Skeletal muscle tissue (tissue), 4 donors: ENCODE measurements around the gene IQGAP1. TPM values are rescaled to one million over a fixed set of nuclear protein-coding genes. Genes with fewer than 3 reads are reported as not detected.
"Not testable (repeated sequence)": the region's sequence is repeated elsewhere in the genome, so short reads cannot be mapped to it uniquely, and the experiment has no call there.

ENCODE experiments used
- H3K27ac ChIP-seq: one replicate; pipeline ENCODE4 v1.7.0; 2013; ENCODE audit warnings: mild to moderate bottlenecking, low read depth, low read length, inconsistent platforms
- H3K27me3 ChIP-seq, 3 donors: one replicate each; pipeline ENCODE4 v1.7.0; 2013; ENCODE audit warnings: low read length in 3 of 3; ENCODE audit not compliant: control insufficient read depth in 3 of 3, insufficient read depth in 3 of 3
- H3K36me3 ChIP-seq, 3 donors: one replicate each; pipeline ENCODE4 v1.7.0; 2013; ENCODE audit warnings: low read length in 3 of 3; ENCODE audit not compliant: control insufficient read depth in 3 of 3, insufficient read depth in 3 of 3
- H3K4me1 ChIP-seq, 3 donors: one replicate each; pipeline ENCODE4 v1.7.0; 2013; ENCODE audit warnings: low read length in 3 of 3, mild to moderate bottlenecking in 3 of 3; ENCODE audit not compliant: control insufficient read depth in 3 of 3, insufficient read depth in 3 of 3
- H3K4me3 ChIP-seq, 3 donors: one replicate each; pipeline ENCODE4 v1.7.0; 2013; ENCODE audit warnings: low read length in 3 of 3
- H3K9ac ChIP-seq, 3 donors: one replicate each; pipeline ENCODE4 v1.7.0; 2013; ENCODE audit warnings: low read length in 3 of 3, mild to moderate bottlenecking in 3 of 3, moderate library complexity in 2 of 3, low read depth in 1 of 3
- H3K9me3 ChIP-seq, 3 donors: one replicate each; pipeline ENCODE4 v1.7.0; 2013; ENCODE audit warnings: low read length in 3 of 3; ENCODE audit not compliant: control insufficient read depth in 3 of 3
- total RNA-seq: library from RNA; depleted of rRNA; stranded (reverse); fragments of >200 nt; gene quantifications from one replicate; pipeline ENCODE4 v1.2.3, GENCODE V29; 2014
- donor health status: Osteomylitis.

The IQGAP1 gene
- total RNA-seq, 1 donor from 2014 or later: 104 TPM

- Histone ChIP-seq H3K4me3 (no peak overlapping the region), H3K9ac (peak overlapping the region in 1 of 3 donors; percentile 33), H3K4me1 (peaks cover 37 to 38% (median 38%) of the 10 kb centered on the region in 3 donors), H3K27ac (peak overlapping the region; percentile 32), H3K27me3 (no peaks in the 10 kb centered on the region), H3K9me3 (no peaks in the 10 kb centered on the region), H3K36me3 (no peaks in the 10 kb centered on the region)
Measured at GRCh38 chr15:90405055-90405607, 17.1 kb downstream of the IQGAP1 start.

GRCh38 chr15:90407336-90407735, 19.3 kb downstream of the IQGAP1 start:
- H3K36me3 ChIP-seq: no peaks in the 10 kb centered on the region
- H3K27ac ChIP-seq: peak overlapping the region; percentile 32
- no peak overlapping the region for H3K4me3 ChIP-seq
- H3K9ac ChIP-seq: no peak overlapping the region
- H3K27me3 ChIP-seq: no peaks in the 10 kb centered on the region
- H3K4me1 ChIP-seq: peaks cover 20 to 26% (median 23%) of the 10 kb centered on the region in 3 donors
- no peaks in the 10 kb centered on the region for H3K9me3 ChIP-seq

GRCh38 chr15:90407871-90408317, 19.9 kb downstream of the IQGAP1 start:
- no peaks in the 10 kb centered on the region for H3K27me3 ChIP-seq
- no peaks in the 10 kb centered on the region for H3K36me3 ChIP-seq
- H3K27ac ChIP-seq: no peak overlapping the region
- no peak overlapping the region for H3K9ac ChIP-seq
- peak overlapping the region in 1 of 3 donors; percentile 46 for H3K4me3 ChIP-seq
- peaks cover 22 to 30% (median 23%) of the 10 kb centered on the region in 3 donors for H3K4me1 ChIP-seq
- no peaks in the 10 kb centered on the region for H3K9me3 ChIP-seq

- no peak overlapping the region for H3K4me3 ChIP-seq
- H3K36me3 ChIP-seq: no peaks in the 10 kb centered on the region
- no peaks in the 10 kb centered on the region for H3K9me3 ChIP-seq
- no peak overlapping the region for H3K9ac ChIP-seq
- no peak overlapping the region for H3K27ac ChIP-seq
- no peaks in the 10 kb centered on the region for H3K27me3 ChIP-seq
- peaks cover 25 to 35% (median 29%) of the 10 kb centered on the region in 3 donors for H3K4me1 ChIP-seq
Measured at GRCh38 chr15:90408657-90409056, 20.6 kb downstream of the IQGAP1 start.

- not testable (repeated sequence) for H3K27me3 ChIP-seq, H3K9ac ChIP-seq, H3K36me3 ChIP-seq, H3K9me3 ChIP-seq, H3K27ac ChIP-seq, H3K4me3 ChIP-seq
- peaks cover 28 to 37% (median 36%) of the 10 kb centered on the region in 3 donors for H3K4me1 ChIP-seq
Measured at GRCh38 chr15:90409587-90409986, 21.5 kb downstream of the IQGAP1 start.

GRCh38 chr15:90410316-90410715, 22.3 kb downstream of the IQGAP1 start:
- not testable (repeated sequence) for H3K4me3 ChIP-seq, H3K36me3 ChIP-seq, H3K9me3 ChIP-seq, H3K27ac ChIP-seq, H3K27me3 ChIP-seq, H3K9ac ChIP-seq
- H3K4me1 ChIP-seq: peaks cover 29 to 40% (median 40%) of the 10 kb centered on the region in 3 donors

- no peaks in the 10 kb centered on the region for H3K36me3 ChIP-seq
- no peaks in the 10 kb centered on the region for H3K9me3 ChIP-seq
- peaks cover 31 to 35% (median 35%) of the 10 kb centered on the region in 3 donors for H3K4me1 ChIP-seq
- H3K9ac ChIP-seq: no peak overlapping the region
- H3K4me3 ChIP-seq: no peak overlapping the region
- no peak overlapping the region for H3K27ac ChIP-seq
- H3K27me3 ChIP-seq: no peaks in the 10 kb centered on the region
Measured at GRCh38 chr15:90411176-90411575, 23.1 kb downstream of the IQGAP1 start.

GRCh38 chr15:90412356-90413194, 24.5 kb downstream of the IQGAP1 start:
- H3K27ac ChIP-seq: peak overlapping the region; percentile 3
- no peak overlapping the region for H3K4me3 ChIP-seq
- no peaks in the 10 kb centered on the region for H3K9me3 ChIP-seq
- H3K27me3 ChIP-seq: no peaks in the 10 kb centered on the region
- H3K36me3 ChIP-seq: no peaks in the 10 kb centered on the region
- no peak overlapping the region for H3K9ac ChIP-seq
- H3K4me1 ChIP-seq: peaks cover 28 to 35% (median 29%) of the 10 kb centered on the region in 3 donors

GRCh38 chr15:90413411-90414379, 25.7 kb downstream of the IQGAP1 start:
- Histone ChIP-seq H3K27me3 (no peaks in the 10 kb centered on the region), H3K4me1 (peaks cover 27 to 33% (median 27%) of the 10 kb centered on the region in 3 donors), H3K4me3 (no peak overlapping the region), H3K9ac (no peak overlapping the region), H3K27ac (peak overlapping the region; percentile 3), H3K9me3 (no peaks in the 10 kb centered on the region), H3K36me3 (no peaks in the 10 kb centered on the region)
